Measurements from ENCODE around the gene REV3L.

Gene REV3L

DNA sequence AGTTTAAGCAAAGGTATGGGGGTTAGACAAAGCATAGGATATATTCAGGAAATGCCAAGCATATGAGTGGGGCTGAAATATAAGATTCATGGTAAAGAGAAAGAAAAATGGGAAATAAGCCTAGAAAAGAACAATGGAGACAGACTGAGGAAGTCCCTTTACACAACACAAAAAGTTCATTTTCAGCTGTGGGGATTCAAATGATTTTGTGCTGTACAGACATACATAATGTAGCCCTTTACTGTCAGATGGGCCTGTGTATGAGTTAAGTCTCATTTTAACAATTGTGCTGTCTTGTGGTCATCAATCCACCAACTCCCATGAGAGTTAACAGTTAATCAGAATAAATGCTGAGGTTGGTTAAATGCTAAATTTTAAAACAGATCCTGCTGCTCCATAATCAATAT lies 37.2 kb downstream of the REV3L start:
- H3K4me1 ChIP-seq (ENCODE audit: control insufficient read depth, insufficient read depth, low read length): peaks cover 37% of the 10 kb centered on the region
- DNase-seq (ENCODE audit: low read depth): no peak
- no peaks in the 10 kb centered on the region for H3K27me3 ChIP-seq (replicated peaks; ENCODE audit: control insufficient read depth, insufficient read depth, low read length)
- H3K4me3 ChIP-seq (ENCODE audit: low read length): no peak overlapping the region
- no peaks in the 10 kb centered on the region for H3K9me3 ChIP-seq (ENCODE audit: control insufficient read depth, low read length)
- peaks cover 32% of the 10 kb centered on the region for H3K36me3 ChIP-seq (ENCODE audit: control insufficient read depth, insufficient read depth, low read length, severe bottlenecking)
- no peak overlapping the region for H3K9ac ChIP-seq (ENCODE audit: low read length)

DNA sequence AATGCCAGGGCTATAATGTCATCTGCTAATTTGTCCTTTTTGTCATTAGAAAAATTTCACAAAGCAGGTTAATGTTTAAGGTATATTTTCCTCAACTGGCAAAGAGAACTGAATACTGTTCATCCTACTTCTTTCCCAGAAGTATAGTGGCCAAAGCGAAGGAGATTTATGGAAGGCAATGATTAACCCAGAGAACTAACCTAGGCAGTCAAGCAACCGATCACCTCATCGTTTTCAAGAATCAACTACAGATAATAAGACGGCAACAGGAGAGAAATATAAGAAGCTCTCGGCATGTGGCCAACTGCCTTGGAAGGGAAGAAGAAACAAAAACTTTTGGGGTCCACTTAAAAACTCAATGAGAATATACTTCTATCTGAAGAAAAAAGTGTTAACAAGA lies 38.2 kb downstream of the REV3L start:
- Histone ChIP-seq H3K9ac (ENCODE audit: low read length) (no peak overlapping the region), H3K4me3 (ENCODE audit: low read length) (no peak overlapping the region), H3K27me3 (replicated peaks; ENCODE audit: control insufficient read depth, insufficient read depth, low read length) (no peaks in the 10 kb centered on the region), H3K36me3 (ENCODE audit: control insufficient read depth, insufficient read depth, low read length, severe bottlenecking) (peaks cover 33% of the 10 kb centered on the region), H3K9me3 (ENCODE audit: control insufficient read depth, low read length) (no peaks in the 10 kb centered on the region), H3K4me1 (ENCODE audit: control insufficient read depth, insufficient read depth, low read length) (peaks cover 32% of the 10 kb centered on the region)
- DNase-seq (ENCODE audit: low read depth): no peak

DNA sequence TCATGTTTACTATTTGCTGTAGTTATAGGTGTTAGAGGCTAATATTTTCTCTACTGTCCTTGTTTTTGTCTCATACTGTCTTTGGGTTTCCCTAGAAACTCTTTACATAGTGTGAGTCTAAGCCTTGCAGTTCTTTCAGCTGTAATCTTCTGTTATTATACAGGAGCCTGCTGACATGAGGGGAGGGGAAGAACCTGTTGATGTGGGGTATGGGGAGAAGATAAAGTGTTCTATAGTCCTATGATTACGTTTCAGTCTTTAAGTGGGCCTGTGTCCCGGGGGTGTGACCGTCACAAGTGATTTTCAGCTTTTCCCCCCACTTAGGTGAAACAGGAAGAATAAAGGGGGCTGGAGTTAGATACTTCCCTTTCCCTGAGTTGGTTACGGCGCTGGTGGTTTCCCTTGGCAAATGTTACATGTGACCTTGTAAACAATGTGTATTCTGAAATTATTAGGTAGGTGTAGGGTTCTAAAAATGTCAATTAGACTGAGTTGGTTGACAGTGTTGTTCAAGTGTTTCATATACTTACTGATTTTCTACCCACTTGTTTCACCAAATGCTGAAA lies 41.3 kb downstream of the REV3L start:
- no peaks in the 10 kb centered on the region for H3K9me3 ChIP-seq (ENCODE audit: control insufficient read depth, low read length)
- H3K36me3 ChIP-seq (ENCODE audit: control insufficient read depth, insufficient read depth, low read length, severe bottlenecking): peaks cover 30% of the 10 kb centered on the region
- no peak for DNase-seq (ENCODE audit: low read depth)
- H3K9ac ChIP-seq (ENCODE audit: low read length): no peak overlapping the region
- H3K27me3 ChIP-seq (replicated peaks; ENCODE audit: control insufficient read depth, insufficient read depth, low read length): no peaks in the 10 kb centered on the region
- H3K4me3 ChIP-seq (ENCODE audit: low read length): no peak overlapping the region
- H3K4me1 ChIP-seq (ENCODE audit: control insufficient read depth, insufficient read depth, low read length): peaks cover 13% of the 10 kb centered on the region

DNA sequence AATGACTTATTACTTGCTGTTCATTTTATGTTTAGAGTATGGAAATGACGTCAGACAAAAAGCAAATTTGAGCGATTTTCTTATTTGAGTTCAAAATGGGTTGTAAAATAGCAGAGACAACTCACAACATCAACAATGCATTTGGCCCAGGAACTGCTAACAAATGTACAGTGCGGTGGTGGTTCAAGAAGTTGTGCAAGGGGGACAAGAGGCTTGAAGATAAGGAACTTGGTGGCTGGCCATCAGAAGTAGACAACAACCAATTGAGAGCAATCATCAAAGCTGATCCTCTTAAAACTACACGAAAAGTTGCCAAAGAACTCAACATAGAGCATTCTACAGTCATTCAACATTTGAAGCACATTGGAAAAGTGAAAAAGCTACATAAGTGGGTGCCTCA lies 43.8 kb downstream of the REV3L start:
- Histone ChIP-seq H3K4me1 (ENCODE audit: control insufficient read depth, insufficient read depth, low read length) (peaks cover 10% of the 10 kb centered on the region), H3K36me3 (ENCODE audit: control insufficient read depth, insufficient read depth, low read length, severe bottlenecking) (peaks cover 28% of the 10 kb centered on the region), H3K9me3 (ENCODE audit: control insufficient read depth, low read length) (no peaks in the 10 kb centered on the region), H3K27me3 (replicated peaks; ENCODE audit: control insufficient read depth, insufficient read depth, low read length) (no peaks in the 10 kb centered on the region), H3K4me3 (ENCODE audit: low read length) (no peak overlapping the region), H3K9ac (ENCODE audit: low read length) (no peak overlapping the region)
- DNase-seq (ENCODE audit: low read depth): no peak

DNA sequence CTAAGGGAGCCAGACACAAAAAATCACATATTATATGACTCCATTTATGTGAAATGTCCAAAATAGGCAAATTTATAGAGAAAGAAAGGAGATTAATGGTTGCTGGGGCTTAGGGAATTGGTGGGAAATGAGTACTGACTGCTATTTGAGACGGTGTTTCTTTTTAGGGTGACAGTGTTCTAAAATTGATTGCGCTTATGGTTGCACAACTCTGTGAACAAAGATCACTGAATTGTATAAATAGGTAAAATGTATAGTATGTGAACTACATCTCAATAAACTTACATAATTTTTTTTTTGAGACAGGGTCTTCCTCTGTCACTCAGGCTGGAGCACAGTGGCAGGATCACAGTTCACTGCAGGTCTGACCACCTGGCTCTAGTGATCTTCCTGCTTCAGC lies 45.4 kb downstream of the REV3L start:
- no peak for DNase-seq (ENCODE audit: low read depth)
- Histone ChIP-seq H3K36me3 (ENCODE audit: control insufficient read depth, insufficient read depth, low read length, severe bottlenecking) (peaks cover 28% of the 10 kb centered on the region), H3K4me1 (ENCODE audit: control insufficient read depth, insufficient read depth, low read length) (peaks cover 8% of the 10 kb centered on the region), H3K4me3 (ENCODE audit: low read length) (no peak overlapping the region), H3K9ac (ENCODE audit: low read length) (no peak overlapping the region), H3K9me3 (ENCODE audit: control insufficient read depth, low read length) (no peaks in the 10 kb centered on the region), H3K27me3 (replicated peaks; ENCODE audit: control insufficient read depth, insufficient read depth, low read length) (no peaks in the 10 kb centered on the region)

DNA sequence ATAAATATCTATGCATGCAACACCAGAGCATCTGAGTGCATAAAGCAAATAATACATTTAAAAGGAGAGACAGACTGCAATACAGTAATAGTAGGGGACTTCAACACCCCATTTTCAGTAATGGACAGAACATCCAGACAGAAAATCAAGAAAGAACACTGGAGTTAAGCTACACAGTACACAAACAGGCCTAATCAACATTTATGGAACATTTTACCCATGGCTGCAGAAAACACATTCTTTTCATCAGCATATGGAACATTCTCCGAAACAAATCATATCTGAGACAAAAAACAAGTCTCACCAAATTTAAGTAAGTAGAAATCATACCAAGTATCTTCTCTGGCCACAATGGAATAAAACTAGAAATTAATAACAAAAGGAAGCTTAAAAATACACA lies 50.5 kb downstream of the REV3L start:
- H3K27me3 ChIP-seq (replicated peaks; ENCODE audit: control insufficient read depth, insufficient read depth, low read length): no peaks in the 10 kb centered on the region
- no peak for DNase-seq (ENCODE audit: low read depth)
- H3K9ac ChIP-seq (ENCODE audit: low read length): no peak overlapping the region
- H3K4me1 ChIP-seq (ENCODE audit: control insufficient read depth, insufficient read depth, low read length): peaks cover 34% of the 10 kb centered on the region
- no peak overlapping the region for H3K4me3 ChIP-seq (ENCODE audit: low read length)
- peaks cover 41% of the 10 kb centered on the region for H3K36me3 ChIP-seq (ENCODE audit: control insufficient read depth, insufficient read depth, low read length, severe bottlenecking)
- H3K9me3 ChIP-seq (ENCODE audit: control insufficient read depth, low read length): no peaks in the 10 kb centered on the region

DNA sequence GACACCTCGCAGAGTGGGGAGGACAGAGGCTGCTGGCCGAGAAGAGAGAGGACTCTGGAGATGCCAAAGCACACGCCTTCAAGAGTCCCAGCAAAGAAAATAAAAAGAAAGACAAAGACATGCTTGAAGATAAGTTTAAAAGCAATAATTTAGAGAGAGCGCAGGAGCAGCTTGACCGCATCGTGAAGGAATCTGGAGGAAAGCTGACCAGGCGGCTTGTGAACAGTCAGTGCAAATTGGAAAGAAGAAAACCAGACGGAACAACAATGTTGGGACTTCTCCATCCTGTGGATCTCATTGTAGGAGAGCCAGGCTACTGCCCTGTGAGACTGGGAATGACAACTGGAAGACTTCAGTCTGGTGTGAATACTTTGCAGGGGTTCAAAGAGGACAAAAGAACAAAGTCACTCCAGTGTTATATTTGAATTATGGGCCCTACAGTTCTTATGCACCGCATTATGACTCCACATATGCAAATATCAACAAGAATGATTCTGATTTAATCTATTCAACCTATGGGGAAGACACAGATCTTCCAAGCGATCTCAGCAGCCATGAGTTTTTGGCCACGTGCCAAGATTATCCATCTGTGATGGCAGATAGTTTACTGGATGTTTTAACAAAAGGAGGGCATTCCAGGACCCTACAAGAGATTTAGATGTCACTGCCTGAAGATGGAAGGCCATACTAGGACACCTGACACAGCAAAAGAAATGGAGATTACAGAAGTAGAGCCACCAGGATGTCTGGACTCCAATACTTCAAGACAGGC lies 52.2 kb downstream of the REV3L start:
- H3K36me3 ChIP-seq (ENCODE audit: control insufficient read depth, insufficient read depth, low read length, severe bottlenecking): peaks cover 38% of the 10 kb centered on the region
- H3K9ac ChIP-seq (ENCODE audit: low read length): no peak overlapping the region
- no peaks in the 10 kb centered on the region for H3K9me3 ChIP-seq (ENCODE audit: control insufficient read depth, low read length)
- DNase-seq (ENCODE audit: low read depth): no peak
- H3K27me3 ChIP-seq (replicated peaks; ENCODE audit: control insufficient read depth, insufficient read depth, low read length): no peaks in the 10 kb centered on the region
- H3K4me3 ChIP-seq (ENCODE audit: low read length): no peak overlapping the region
- H3K4me1 ChIP-seq (ENCODE audit: control insufficient read depth, insufficient read depth, low read length): peaks cover 51% of the 10 kb centered on the region

DNA sequence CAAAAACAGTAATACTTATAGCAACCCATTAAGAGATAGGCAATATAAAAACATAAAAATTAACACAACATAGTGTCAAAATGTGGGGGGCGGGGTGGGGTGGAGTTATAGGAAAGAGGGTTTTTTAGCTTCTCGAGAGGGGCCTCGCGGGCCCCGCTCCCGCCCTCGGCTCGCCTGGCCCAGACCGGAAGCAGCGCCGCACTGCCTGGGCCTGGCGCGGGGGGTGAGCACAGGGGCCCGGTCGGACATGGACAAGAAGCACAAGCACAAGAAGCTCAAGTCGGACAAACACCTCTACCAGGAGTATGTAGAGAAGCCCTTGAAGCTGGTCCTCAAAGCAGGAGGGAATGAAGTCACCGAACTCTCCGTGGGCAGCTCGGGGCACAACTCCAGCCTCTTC lies 53.4 kb downstream of the REV3L start:
- no peaks in the 10 kb centered on the region for H3K9me3 ChIP-seq (ENCODE audit: control insufficient read depth, low read length)
- no peak overlapping the region for H3K9ac ChIP-seq (ENCODE audit: low read length)
- DNase-seq (ENCODE audit: low read depth): no peak
- peaks cover 39% of the 10 kb centered on the region for H3K36me3 ChIP-seq (ENCODE audit: control insufficient read depth, insufficient read depth, low read length, severe bottlenecking)
- H3K4me3 ChIP-seq (ENCODE audit: low read length): no peak overlapping the region
- peaks cover 62% of the 10 kb centered on the region for H3K4me1 ChIP-seq (ENCODE audit: control insufficient read depth, insufficient read depth, low read length)
- no peaks in the 10 kb centered on the region for H3K27me3 ChIP-seq (replicated peaks; ENCODE audit: control insufficient read depth, insufficient read depth, low read length)

DNA sequence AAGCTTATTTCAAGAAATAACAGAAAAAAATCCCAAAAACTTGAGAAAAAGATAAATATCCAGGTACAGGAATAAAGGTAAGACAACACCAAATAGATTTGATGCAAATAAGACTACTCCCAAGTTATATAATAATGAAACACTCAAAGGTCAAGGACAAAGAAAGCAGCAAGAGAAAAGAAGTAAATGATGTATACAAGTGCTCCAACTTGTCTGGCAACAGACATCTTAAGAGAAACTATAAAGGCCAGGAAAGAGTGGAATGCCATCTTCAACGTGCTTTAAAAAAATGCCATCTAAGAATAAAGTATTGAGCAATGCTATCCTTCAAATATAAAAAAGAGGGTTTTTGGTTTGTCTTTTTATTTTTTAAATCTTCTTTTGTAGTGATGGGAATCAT lies 54.2 kb downstream of the REV3L start:
- H3K36me3 ChIP-seq (ENCODE audit: control insufficient read depth, insufficient read depth, low read length, severe bottlenecking): peaks cover 39% of the 10 kb centered on the region
- no peak overlapping the region for H3K4me3 ChIP-seq (ENCODE audit: low read length)
- no peak for DNase-seq (ENCODE audit: low read depth)
- no peaks in the 10 kb centered on the region for H3K9me3 ChIP-seq (ENCODE audit: control insufficient read depth, low read length)
- H3K27me3 ChIP-seq (replicated peaks; ENCODE audit: control insufficient read depth, insufficient read depth, low read length): no peaks in the 10 kb centered on the region
- no peak overlapping the region for H3K9ac ChIP-seq (ENCODE audit: low read length)
- peaks cover 67% of the 10 kb centered on the region for H3K4me1 ChIP-seq (ENCODE audit: control insufficient read depth, insufficient read depth, low read length)

DNA sequence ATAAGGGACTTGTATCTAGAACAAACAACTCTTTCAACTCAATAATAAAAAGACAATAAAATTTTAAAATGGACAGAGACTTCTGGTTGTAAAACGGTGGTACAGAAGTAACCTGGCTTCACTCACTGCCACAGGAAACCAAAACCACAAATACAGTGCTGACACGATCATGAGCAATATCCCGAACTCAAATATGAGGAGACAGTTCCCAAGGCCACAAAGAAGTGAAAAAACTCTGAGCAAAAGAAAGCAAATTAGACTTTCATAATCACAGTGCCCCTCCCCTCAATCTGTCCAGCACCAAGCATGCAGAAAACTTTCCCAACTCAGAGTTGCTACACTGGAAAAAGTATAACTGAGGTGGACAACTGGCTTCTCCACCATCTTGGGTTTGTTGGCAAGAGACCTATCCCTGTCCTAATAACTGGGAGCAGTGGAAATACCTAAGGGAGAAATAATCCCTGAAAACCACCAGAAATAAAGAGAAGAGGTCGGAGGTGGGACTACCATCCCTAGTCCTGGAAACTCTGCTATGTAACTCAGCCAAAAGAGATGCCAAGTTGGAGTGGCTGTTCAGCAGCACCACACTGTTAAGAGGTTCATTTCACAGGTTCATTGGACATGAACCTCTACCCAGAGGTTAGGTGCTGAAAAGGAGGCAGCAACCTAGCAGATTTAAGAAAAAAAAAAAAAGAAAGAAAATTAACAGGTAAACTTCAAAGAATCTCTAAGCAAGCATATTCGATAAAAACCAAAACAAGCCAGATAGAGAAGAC lies 55.5 kb downstream of the REV3L start:
- no peak overlapping the region for H3K9ac ChIP-seq (ENCODE audit: low read length)
- peak overlapping the region; percentile 62 for H3K4me3 ChIP-seq (ENCODE audit: low read length)
- H3K4me1 ChIP-seq (ENCODE audit: control insufficient read depth, insufficient read depth, low read length): peaks cover 75% of the 10 kb centered on the region
- no peaks in the 10 kb centered on the region for H3K9me3 ChIP-seq (ENCODE audit: control insufficient read depth, low read length)
- DNase-seq (ENCODE audit: low read depth): peak; percentile 78
- H3K27me3 ChIP-seq (replicated peaks; ENCODE audit: control insufficient read depth, insufficient read depth, low read length): no peaks in the 10 kb centered on the region
- H3K36me3 ChIP-seq (ENCODE audit: control insufficient read depth, insufficient read depth, low read length, severe bottlenecking): peaks cover 39% of the 10 kb centered on the region

DNA sequence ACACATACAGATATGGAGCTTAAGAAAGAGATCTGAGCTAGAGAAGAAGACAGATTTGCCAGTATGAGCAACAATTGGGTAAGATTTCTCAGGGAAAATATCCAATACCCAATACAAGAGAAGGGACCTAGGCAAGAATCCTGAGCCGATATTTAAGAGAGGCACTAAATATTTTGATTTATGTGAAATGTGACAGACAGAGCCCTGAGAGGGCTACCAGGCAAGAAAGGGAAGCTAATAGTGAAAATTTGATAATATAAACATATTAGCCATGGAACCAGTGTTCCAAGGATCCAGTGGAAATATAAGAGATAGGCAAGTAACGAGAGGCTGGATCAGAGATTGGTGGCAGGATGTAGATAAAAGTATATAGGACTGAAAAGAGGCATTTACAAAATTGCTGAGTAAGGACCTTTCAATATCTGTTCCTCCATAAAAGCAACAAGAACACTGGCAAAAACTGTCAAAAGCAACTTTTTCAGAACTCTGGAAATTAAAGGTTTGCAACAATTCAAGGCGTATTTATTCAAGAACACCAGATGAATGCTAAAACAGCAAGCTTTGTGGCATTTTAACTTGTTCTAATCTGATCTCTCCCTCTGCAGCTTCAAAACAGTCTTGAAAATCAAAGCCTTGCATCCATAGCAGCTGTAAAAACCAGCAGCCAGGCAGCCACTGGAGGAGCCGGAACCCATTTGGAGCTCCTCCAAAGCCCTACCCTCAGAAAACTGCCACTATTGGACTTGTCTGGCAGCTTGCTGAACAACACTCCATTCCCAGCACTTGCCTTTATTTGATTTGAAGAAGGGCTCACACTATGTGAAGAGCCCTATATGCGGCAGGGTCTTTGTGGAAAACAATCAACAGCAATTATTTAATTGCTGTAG lies 58.8 kb downstream of the REV3L start:
- Histone ChIP-seq H3K4me1 (ENCODE audit: control insufficient read depth, insufficient read depth, low read length) (peaks cover 74% of the 10 kb centered on the region), H3K4me3 (ENCODE audit: low read length) (no peak overlapping the region), H3K36me3 (ENCODE audit: control insufficient read depth, insufficient read depth, low read length, severe bottlenecking) (peaks cover 18% of the 10 kb centered on the region), H3K9me3 (ENCODE audit: control insufficient read depth, low read length) (no peaks in the 10 kb centered on the region), H3K9ac (ENCODE audit: low read length) (peak overlapping the region; percentile 3), H3K27me3 (replicated peaks; ENCODE audit: control insufficient read depth, insufficient read depth, low read length) (no peaks in the 10 kb centered on the region)
- no peak for DNase-seq (ENCODE audit: low read depth)
